Loucy (cell line): ENCODE results near the gene CXCL12.

ENCODE experiments used
- H2AFZ ChIP-seq: fragments of 200-600 bp; sonication (generic); 2 replicates; pipeline ENCODE4 v1.6.0; 2016; ENCODE audit warnings: antibody characterized with exemption, mild to moderate bottlenecking, low read length, moderate library complexity
- H3F3A ChIP-seq: fragments of 200-600 bp; 2 replicates; pipeline ENCODE4 v1.6.0; 2016; ENCODE audit warnings: antibody characterized with exemption, low read depth, mild to moderate bottlenecking
- H3K27me3 ChIP-seq: fragments of 200-600 bp; sonication (generic); 2 replicates; pipeline ENCODE4 v1.6.1; 2014; ENCODE audit warnings: low read length, mild to moderate bottlenecking; ENCODE audit not compliant: insufficient read depth, poor library complexity, severe bottlenecking
- H3K36me3 ChIP-seq: fragments of 200-600 bp; sonication (generic); 2 replicates; pipeline ENCODE4 v1.6.1; 2016; ENCODE audit warnings: low read length; ENCODE audit not compliant: insufficient read depth
- H3K4me1 ChIP-seq: fragments of 200-600 bp; sonication (generic); 2 replicates; pipeline ENCODE4 v1.5.1; 2014; ENCODE audit warnings: low read length, mild to moderate bottlenecking; ENCODE audit not compliant: insufficient read depth, poor library complexity, severe bottlenecking
- H3K4me2 ChIP-seq: fragments of 200-600 bp; sonication (generic); 2 replicates; pipeline ENCODE4 v1.6.0; 2014; ENCODE audit warnings: antibody characterized with exemption, low read length, low read depth, mild to moderate bottlenecking; ENCODE audit not compliant: poor library complexity, severe bottlenecking
- H3K4me3 ChIP-seq: fragments of 200-600 bp; sonication (generic); 2 replicates; pipeline ENCODE4 v1.5.1; 2014; ENCODE audit warnings: low read length, mild to moderate bottlenecking, mixed read lengths; ENCODE audit not compliant: poor library complexity, severe bottlenecking
- H3K79me2 ChIP-seq: fragments of 200-600 bp; sonication (generic); 2 replicates; pipeline ENCODE4 v1.6.1; 2014; ENCODE audit warnings: low read length; ENCODE audit not compliant: insufficient read depth
- H3K9ac ChIP-seq: fragments of 200-600 bp; sonication (generic); 2 replicates; pipeline ENCODE4 v1.6.0; 2014; ENCODE audit warnings: mild to moderate bottlenecking, low read depth, low read length, moderate library complexity; ENCODE audit not compliant: poor library complexity, severe bottlenecking
- H3K9me2 ChIP-seq: fragments of 200-600 bp; sonication (generic); replicated peaks from 2 replicates; pipeline ENCODE4 v1.6.1; 2016; ENCODE audit warnings: low read depth, low read length, mixed read lengths
- H3K9me3 ChIP-seq: fragments of 200-600 bp; sonication (generic); 2 replicates; pipeline ENCODE4 v1.6.1; 2014; ENCODE audit warnings: mild to moderate bottlenecking, antibody characterized with exemption, low read length, low read depth; ENCODE audit not compliant: insufficient read depth
- H4K20me1 ChIP-seq: fragments of 200-600 bp; sonication (generic); 2 replicates; pipeline ENCODE4 v1.6.0; 2014; ENCODE audit warnings: antibody characterized with exemption, low read length, mild to moderate bottlenecking; ENCODE audit not compliant: insufficient read depth, poor library complexity, severe bottlenecking
- EZH2phosphoT487 ChIP-seq: fragments of 200-600 bp; IDR thresholded peaks from 2 replicates; pipeline ENCODE4 v1.6.1; 2018; ENCODE audit warnings: antibody characterized with exemption, mild to moderate bottlenecking, moderate library complexity, borderline replicate concordance
- TF ChIP-seq, protein P1 (sequence below): fragments of 200-600 bp; sonication (generic); conservative IDR thresholded peaks from 2 replicates; pipeline ENCODE4 v1.5.1; 2014; ENCODE audit warnings: mild to moderate bottlenecking, antibody characterized with exemption, low read length

CXCL12 gene

DNA sequence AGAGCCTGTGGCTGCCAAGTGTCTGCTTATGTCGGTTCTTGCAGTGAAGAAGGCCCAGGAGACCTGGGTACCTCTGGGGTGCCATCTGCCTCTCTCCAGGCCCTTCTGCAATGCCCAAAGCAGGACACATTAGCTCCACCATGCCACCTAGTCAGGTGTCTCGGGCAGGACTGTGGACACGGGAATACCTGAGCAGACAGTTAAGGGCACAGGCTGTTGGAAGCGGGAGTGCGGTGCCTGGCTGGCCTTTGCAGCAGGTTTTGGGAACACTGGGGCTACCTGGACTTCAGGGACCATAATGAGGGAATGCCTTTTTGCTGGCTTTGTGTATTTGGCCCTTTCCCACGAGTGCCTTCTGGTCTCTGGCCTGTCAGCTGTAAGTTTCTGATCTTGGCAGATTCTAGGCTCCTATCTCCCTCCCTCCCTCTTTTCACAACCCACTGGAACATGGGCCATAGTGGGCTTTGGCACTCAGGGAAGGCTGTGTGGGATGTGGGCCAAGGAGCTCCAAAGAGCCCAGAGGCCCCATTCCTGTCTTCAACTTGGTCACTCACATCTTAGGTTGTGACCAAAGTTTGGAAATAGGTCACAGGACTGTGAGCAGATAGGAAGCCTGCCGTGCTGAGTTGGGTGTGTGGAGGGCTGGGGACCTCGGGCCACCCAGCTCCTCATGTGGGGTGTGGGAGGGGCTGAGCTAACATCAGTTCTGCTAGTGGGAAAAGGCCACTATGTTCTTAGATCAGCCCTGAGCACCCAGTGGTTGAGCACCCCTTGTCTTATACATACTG is 41.5 kb upstream of the CXCL12 start:
- Histone ChIP-seq H3K27me3 (no peaks in the 10 kb centered on the region), H4K20me1 (no peaks in the 10 kb centered on the region), H3F3A (no peaks in the 10 kb centered on the region), H3K79me2 (no peaks in the 10 kb centered on the region), H3K9me3 (no peaks in the 10 kb centered on the region), H3K36me3 (no peaks in the 10 kb centered on the region), H3K9me2 (no peaks in the 10 kb centered on the region), H3K4me3 (no peak overlapping the region), H3K9ac (no peak overlapping the region), H3K4me2 (no peak overlapping the region), H3K4me1 (no peaks in the 10 kb centered on the region), H2AFZ (no peak overlapping the region)
- no peak for TF ChIP-seq EZH2phosphoT487
- TF ChIP-seq, protein P1, sequence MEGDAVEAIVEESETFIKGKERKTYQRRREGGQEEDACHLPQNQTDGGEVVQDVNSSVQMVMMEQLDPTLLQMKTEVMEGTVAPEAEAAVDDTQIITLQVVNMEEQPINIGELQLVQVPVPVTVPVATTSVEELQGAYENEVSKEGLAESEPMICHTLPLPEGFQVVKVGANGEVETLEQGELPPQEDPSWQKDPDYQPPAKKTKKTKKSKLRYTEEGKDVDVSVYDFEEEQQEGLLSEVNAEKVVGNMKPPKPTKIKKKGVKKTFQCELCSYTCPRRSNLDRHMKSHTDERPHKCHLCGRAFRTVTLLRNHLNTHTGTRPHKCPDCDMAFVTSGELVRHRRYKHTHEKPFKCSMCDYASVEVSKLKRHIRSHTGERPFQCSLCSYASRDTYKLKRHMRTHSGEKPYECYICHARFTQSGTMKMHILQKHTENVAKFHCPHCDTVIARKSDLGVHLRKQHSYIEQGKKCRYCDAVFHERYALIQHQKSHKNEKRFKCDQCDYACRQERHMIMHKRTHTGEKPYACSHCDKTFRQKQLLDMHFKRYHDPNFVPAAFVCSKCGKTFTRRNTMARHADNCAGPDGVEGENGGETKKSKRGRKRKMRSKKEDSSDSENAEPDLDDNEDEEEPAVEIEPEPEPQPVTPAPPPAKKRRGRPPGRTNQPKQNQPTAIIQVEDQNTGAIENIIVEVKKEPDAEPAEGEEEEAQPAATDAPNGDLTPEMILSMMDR, result no peak

DNA sequence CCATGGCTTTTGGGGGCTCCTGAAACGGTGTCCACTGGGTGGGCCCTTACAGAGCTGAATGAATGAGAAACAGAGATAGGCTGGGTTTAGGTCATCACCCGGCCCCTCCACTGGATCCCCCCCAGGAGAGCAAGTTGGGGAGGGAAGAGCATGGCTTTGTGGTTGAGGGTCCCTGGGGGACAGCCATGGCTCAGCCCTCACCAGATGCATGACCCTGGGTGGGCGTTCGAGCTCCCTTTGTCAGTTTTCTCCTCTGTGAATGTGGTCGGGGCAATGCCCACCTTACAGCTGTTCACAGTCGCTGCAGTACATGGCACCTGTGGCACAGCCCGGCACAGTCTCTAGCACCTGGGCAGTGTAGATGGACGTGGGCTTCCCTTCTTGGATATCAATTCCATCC is 40.6 kb upstream of the CXCL12 start:
- Histone ChIP-seq H2AFZ (no peak overlapping the region), H3K9me2 (no peaks in the 10 kb centered on the region), H4K20me1 (no peaks in the 10 kb centered on the region), H3K4me2 (no peak overlapping the region), H3K27me3 (no peaks in the 10 kb centered on the region), H3K9ac (no peak overlapping the region), H3K36me3 (no peaks in the 10 kb centered on the region), H3F3A (no peaks in the 10 kb centered on the region), H3K9me3 (no peaks in the 10 kb centered on the region), H3K79me2 (no peaks in the 10 kb centered on the region), H3K4me1 (peaks cover 4% of the 10 kb centered on the region), H3K4me3 (no peak overlapping the region)
- no peak for TF ChIP-seq EZH2phosphoT487
- TF ChIP-seq, protein P1, result no peak

DNA sequence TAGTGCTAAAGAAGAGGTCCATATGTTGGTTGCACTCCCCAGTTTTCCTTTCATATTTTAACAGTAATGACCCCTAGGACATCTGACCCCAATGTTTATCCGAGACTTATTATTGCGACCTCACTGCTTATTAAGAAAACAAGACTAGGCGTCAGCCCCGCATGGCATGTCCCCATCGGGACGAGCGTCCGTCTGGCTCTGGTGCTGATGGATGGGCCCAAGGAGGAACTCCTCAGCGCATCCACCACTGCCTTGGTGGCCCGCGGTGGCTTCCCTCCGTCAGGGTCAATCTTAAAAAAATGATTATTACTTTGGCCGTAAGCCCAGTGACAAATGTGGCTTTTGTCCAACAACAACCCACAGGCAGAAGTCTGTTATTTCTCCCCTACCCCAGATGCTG is 40.1 kb upstream of the CXCL12 start:
- TF ChIP-seq, protein P1, result no peak
- TF ChIP-seq EZH2phosphoT487, result no peak
- Histone ChIP-seq H3K27me3 (no peaks in the 10 kb centered on the region), H3K79me2 (no peaks in the 10 kb centered on the region), H3K9me3 (no peaks in the 10 kb centered on the region), H3K4me3 (no peak overlapping the region), H3K9me2 (no peaks in the 10 kb centered on the region), H3F3A (no peaks in the 10 kb centered on the region), H3K9ac (no peak overlapping the region), H3K36me3 (no peaks in the 10 kb centered on the region), H4K20me1 (no peaks in the 10 kb centered on the region), H3K4me1 (peaks cover 10% of the 10 kb centered on the region), H3K4me2 (no peak overlapping the region), H2AFZ (no peak overlapping the region)
